HepG2 (cell line): Measurements from ENCODE around the gene HES7. TPM values are rescaled to one million over a fixed set of nuclear protein-coding genes. Genes with fewer than 3 reads are reported as not detected.

Experiments
- BCL6 ChIP-seq: IDR thresholded peaks from 2 replicates; pipeline ENCODE4 v1.6.1; 2016; ENCODE audit warnings: missing genetic modification reagents, missing compliant biosample characterization
- ELF3 ChIP-seq: IDR thresholded peaks from 2 replicates; pipeline ENCODE4 v1.6.1; 2016; ENCODE audit warnings: missing genetic modification reagents, missing compliant biosample characterization
- EP300 ChIP-seq, 3 experiments: sonication (generic) in 1 of 3; formaldehyde crosslinking in 1 of 3; IDR thresholded peaks; 2 replicates each; pipeline versions ENCODE4 v1.5.1 to v1.6.1; 2011 to 2020; ENCODE audit warnings: low read depth in 2 of 3, low read length in 2 of 3, borderline replicate concordance in 1 of 3, improper control_type of control experiment in 1 of 3, mild to moderate bottlenecking in 1 of 3, missing genetic modification reagents in 1 of 3, moderate library complexity in 1 of 3
- KLF13 ChIP-seq: sonication (generic); formaldehyde crosslinking; IDR thresholded peaks from 2 replicates; pipeline ENCODE4 v1.4.0; 2020; ENCODE audit warnings: mild to moderate bottlenecking, missing genetic modification reagents
- MAX ChIP-seq: IDR thresholded peaks from 2 replicates; pipeline ENCODE4 v1.6.1; 2012; ENCODE audit warnings: inconsistent platforms
- MZF1 ChIP-seq: sonication (generic); formaldehyde crosslinking; IDR thresholded peaks from 2 replicates; pipeline ENCODE4 v1.8.1; 2023; ENCODE audit warnings: mild to moderate bottlenecking, missing genetic modification reagents, borderline replicate concordance
- NONO ChIP-seq, 2 experiments: fragments of 450-650 bp in 1 of 2; sonication (generic) in 1 of 2; formaldehyde crosslinking in 1 of 2; IDR thresholded peaks in 1 of 2; conservative IDR thresholded peaks in 1 of 2; 2 replicates each; pipeline versions ENCODE4 v1.6.1 to v1.8.0; 2017 to 2022; ENCODE audit warnings: mild to moderate bottlenecking in 1 of 2, missing genetic modification reagents in 1 of 2, moderate library complexity in 1 of 2
- RBFOX2 ChIP-seq: fragments of 200-400 bp; formaldehyde crosslinking; IDR thresholded peaks from 2 replicates; pipeline ENCODE4 v1.6.1; 2017; ENCODE audit warnings: low read depth, mild to moderate bottlenecking, low read length
- ZBTB8A ChIP-seq: sonication (generic); formaldehyde crosslinking; IDR thresholded peaks from 2 replicates; pipeline ENCODE4 v1.4.0; 2020; ENCODE audit warnings: mild to moderate bottlenecking, low read depth, missing genetic modification reagents, borderline replicate concordance
- ZNF430 ChIP-seq: sonication (generic); formaldehyde crosslinking; IDR thresholded peaks from 2 replicates; pipeline ENCODE4 v1.9.0; 2021; ENCODE audit warnings: mild to moderate bottlenecking, missing genetic modification reagents
- ZNF878 ChIP-seq: sonication (generic); formaldehyde crosslinking; IDR thresholded peaks from 2 replicates; pipeline ENCODE4 v1.8.1; 2023; ENCODE audit warnings: mild to moderate bottlenecking, missing genetic modification reagents, moderate library complexity
- polyA plus RNA-seq, 8 experiments: library from polyadenylated mRNA; depleted of rRNA in 3 of 8; stranded (reverse) in 7 of 8; unstranded in 1 of 8; fragments of >200 nt; fragmentation: Illumina TruSeq in 4 of 8; extraction: Trizol in 4 of 8; gene quantifications; 2 replicates each; pipeline versions ENCODE4 v1.2.1 to v1.2.3, GENCODE V29; 2011 to 2016; ENCODE audit warnings: low read depth in 4 of 8, missing spikeins in 1 of 8, mixed read lengths in 1 of 8; ENCODE audit not compliant: insufficient read depth in 1 of 8
- total RNA-seq, 5 experiments: library from RNA; depleted of rRNA; stranded (reverse); fragments of >200 nt; fragmentation: Illumina TruSeq; extraction: Trizol; gene quantifications; 2 replicates each; pipeline ENCODE4 v1.2.3, GENCODE V29; 2016; ENCODE audit warnings: low read depth in 1 of 5
- TF ChIP-seq, protein P1 (sequence below): sonication (generic); formaldehyde crosslinking; IDR thresholded peaks from 2 replicates; pipeline ENCODE4 v1.4.0; 2020; ENCODE audit warnings: mild to moderate bottlenecking, missing genetic modification reagents
- TF ChIP-seq, protein P2 (sequence below): sonication (generic); formaldehyde crosslinking; IDR thresholded peaks from 2 replicates; pipeline ENCODE4 v1.4.0; 2020; ENCODE audit warnings: mild to moderate bottlenecking, missing genetic modification reagents
- TF ChIP-seq, protein P3 (sequence below): sonication (generic); formaldehyde crosslinking; conservative IDR thresholded peaks from 2 replicates; pipeline ENCODE4 v1.4.0; 2020; ENCODE audit warnings: missing genetic modification reagents

The HES7 gene
- total and polyA plus RNA-seq, 2 of the 13 experiments (the other 11 are each of a cell fraction or from before 2014, with no cell fraction given) = not detected

DNA sequence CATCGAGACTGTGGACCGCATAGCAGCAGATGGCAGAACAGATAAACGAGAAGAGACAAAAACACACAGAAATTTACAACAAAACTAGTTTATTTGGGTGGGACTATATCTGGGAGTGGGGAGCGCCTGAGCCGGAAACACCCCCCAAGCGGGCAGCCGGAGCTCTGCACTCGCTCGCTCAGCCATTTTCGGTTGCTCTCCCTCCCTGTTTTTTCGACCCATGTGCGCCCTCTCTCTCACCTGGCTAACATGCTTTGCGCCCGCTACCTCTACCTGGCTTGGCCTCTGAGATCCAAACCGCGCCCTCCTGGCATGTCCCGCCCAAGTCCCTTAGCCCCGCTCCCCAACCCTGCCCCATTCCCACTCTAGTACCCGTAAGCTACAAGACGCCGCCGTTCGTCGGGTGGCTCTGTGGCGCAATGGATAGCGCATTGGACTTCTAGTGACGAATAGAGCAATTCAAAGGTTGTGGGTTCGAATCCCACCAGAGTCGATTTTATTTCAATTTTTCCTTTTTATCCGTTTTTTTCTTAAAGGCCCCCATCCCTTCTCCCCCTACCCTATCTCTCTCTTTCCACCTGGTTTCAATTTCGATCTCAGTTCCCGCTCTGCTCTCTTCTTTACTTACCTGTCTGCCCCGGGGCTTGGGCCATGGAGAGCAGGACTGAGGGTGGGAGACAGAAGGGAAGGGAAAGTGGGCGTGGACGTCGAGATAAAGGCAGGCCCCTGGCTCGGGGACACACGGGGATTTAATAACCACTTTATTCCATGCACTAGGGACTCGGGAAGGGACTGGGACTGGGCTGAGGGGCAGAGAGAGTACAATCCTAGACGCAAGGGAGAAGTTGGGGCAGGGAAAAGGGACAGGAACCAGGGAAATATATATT lies 3.1 kb downstream of the HES7 start (continued):
- TF ChIP-seq EP300 (IDR thresholded peaks at IDR 0.05; ENCODE audit: low read depth in 2 of 2, low read length in 2 of 2) = no peak
- no peak for TF ChIP-seq EP300 (CRISPR knock-in tag; IDR thresholded peaks at IDR 0.05; ENCODE audit: borderline replicate concordance)
- TF ChIP-seq, protein P1, sequence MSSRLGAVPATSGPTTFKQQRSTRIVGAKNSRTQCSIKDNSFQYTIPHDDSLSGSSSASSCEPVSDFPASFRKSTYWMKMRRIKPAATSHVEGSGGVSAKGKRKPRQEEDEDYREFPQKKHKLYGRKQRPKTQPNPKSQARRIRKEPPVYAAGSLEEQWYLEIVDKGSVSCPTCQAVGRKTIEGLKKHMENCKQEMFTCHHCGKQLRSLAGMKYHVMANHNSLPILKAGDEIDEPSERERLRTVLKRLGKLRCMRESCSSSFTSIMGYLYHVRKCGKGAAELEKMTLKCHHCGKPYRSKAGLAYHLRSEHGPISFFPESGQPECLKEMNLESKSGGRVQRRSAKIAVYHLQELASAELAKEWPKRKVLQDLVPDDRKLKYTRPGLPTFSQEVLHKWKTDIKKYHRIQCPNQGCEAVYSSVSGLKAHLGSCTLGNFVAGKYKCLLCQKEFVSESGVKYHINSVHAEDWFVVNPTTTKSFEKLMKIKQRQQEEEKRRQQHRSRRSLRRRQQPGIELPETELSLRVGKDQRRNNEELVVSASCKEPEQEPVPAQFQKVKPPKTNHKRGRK (CRISPR knock-in tag) = no peak
- no peak for TF ChIP-seq KLF13 (CRISPR knock-in tag)
- TF ChIP-seq, protein P2, sequence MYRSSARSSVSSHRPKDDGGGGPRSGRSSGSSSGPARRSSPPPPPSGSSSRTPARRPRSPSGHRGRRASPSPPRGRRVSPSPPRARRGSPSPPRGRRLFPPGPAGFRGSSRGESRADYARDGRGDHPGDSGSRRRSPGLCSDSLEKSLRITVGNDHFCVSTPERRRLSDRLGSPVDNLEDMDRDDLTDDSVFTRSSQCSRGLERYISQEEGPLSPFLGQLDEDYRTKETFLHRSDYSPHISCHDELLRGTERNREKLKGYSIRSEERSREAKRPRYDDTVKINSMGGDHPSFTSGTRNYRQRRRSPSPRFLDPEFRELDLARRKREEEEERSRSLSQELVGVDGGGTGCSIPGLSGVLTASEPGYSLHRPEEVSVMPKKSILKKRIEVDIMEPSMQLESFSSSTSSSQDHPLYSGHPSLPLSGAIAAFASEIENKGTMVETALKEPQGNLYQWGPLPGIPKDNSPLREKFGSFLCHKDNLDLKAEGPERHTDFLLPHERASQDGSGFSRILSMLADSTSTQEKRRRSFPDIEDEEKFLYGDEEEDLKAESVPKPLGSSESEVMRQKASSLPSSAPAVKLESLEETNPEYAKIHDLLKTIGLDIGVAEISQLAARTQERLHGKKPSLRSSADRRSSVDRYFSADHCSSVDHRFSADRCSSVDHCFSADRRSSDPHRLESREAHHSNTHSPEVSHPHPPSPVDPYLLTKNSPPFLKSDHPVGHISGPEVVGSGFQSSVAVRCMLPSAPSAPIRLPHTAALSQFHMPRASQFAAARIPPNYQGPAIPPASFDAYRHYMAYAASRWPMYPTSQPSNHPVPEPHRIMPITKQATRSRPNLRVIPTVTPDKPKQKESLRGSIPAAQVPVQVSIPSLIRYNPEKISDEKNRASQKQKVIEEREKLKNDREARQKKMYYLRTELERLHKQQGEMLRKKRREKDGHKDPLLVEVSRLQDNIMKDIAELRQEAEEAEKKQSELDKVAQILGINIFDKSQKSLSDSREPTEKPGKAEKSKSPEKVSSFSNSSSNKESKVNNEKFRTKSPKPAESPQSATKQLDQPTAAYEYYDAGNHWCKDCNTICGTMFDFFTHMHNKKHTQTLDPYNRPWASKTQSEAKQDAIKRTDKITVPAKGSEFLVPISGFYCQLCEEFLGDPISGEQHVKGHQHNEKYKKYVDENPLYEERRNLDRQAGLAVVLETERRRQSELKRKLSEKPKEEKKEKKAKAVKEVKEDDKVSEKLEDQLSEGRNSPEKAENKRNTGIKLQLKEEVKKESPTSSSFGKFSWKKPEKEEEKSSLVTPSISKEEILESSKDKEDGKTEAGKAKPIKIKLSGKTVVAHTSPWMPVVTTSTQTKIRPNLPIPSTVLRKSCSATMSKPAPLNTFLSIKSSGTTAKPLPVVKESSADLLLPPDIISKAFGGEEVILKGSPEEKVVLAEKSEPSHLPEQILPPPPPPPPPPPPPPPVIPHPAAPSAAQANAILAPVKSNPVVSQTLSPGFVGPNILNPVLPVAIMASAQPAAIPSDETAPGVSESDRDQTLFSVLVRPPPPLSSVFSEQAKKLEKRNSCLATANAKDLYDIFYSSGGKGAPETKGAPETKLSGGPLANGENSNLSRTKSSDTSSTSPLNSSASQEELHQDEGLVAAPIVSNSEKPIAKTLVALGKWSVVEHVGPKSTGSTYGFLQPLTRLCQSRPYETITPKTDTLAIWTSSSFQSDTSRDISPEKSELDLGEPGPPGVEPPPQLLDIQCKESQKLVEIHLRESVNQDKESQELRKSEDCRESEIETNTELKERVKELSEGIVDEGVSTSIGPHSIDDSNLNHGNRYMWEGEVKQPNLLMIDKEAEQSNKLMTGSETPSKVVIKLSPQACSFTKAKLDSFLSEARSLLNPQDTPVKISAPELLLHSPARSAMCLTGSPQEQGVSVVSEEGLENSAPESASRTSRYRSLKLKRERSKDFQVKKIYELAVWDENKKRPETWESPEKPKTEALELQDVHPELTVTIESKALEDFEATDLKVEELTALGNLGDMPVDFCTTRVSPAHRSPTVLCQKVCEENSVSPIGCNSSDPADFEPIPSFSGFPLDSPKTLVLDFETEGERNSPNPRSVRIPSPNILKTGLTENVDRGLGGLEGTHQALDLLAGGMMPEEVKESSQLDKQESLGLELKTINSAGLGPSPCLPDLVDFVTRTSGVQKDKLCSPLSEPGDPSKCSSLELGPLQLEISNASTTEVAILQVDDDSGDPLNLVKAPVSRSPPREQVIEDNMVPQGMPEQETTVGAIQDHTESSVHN (CRISPR knock-in tag) = no peak
- TF ChIP-seq ZBTB8A = no peak
- no peak for TF ChIP-seq MZF1 (CRISPR knock-in tag)
- peak; percentile 36; the same call in 1 of the 2 replicates for TF ChIP-seq MAX
- 0 out of 2 replicates have a peak, but pooled peaks have one; percentile 15 for TF ChIP-seq ZNF878 (CRISPR knock-in tag)
- TF ChIP-seq ZNF430 (CRISPR knock-in tag) = 0 out of 2 replicates have a peak, but pooled peaks have one; percentile 64
- peak; percentile 27; the same call in 1 of the 2 replicates for TF ChIP-seq BCL6 (CRISPR knock-in tag)
- TF ChIP-seq RBFOX2 = no peak
- TF ChIP-seq, protein P3, sequence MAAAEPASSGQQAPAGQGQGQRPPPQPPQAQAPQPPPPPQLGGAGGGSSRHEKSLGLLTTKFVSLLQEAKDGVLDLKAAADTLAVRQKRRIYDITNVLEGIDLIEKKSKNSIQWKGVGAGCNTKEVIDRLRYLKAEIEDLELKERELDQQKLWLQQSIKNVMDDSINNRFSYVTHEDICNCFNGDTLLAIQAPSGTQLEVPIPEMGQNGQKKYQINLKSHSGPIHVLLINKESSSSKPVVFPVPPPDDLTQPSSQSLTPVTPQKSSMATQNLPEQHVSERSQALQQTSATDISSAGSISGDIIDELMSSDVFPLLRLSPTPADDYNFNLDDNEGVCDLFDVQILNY = no peak
- TF ChIP-seq NONO (IDR thresholded peaks at IDR 0.05) = no peak
- no peak; the same call in 1 of the 2 replicates for TF ChIP-seq NONO (CRISPR knock-in tag; conservative IDR thresholded peaks at IDR 0.05)
- TF ChIP-seq ELF3 (CRISPR knock-in tag) = no peak; the same call in 1 of the 2 replicates
